ENCODE results near the gene SWSAP1. TPM values are rescaled to one million over a fixed set of nuclear protein-coding genes. Genes with fewer than 3 reads are reported as not detected.

Gene SWSAP1
- total RNA-seq, 8 experiments from 2014 or later: 1.7 to 4.0 (median 2.2) TPM

Other genes starting within 250 kb of the SWSAP1 start
- gene SPC24, start 218.9 kb upstream of the SWSAP1 start, total RNA-seq: 10 to 100 TPM in 3 of 8 experiments, 1 to 10 TPM in 4, under 1 TPM in 1; 0.36 to 34.9 (median 2.6) TPM
- 10 to 100 TPM in 5 of 8 experiments, 1 to 10 TPM in 3; 3.3 to 82.6 (median 30.3) TPM for gene KANK2, start 177.1 kb upstream of the SWSAP1 start, total RNA-seq
- gene ANGPTL8, start 135.0 kb upstream of the SWSAP1 start, total RNA-seq: under 1 TPM in 2 of 8 experiments, not detected in 6; 0.49 to 0.85 TPM
- 10 to 100 TPM in 6 of 8 experiments, 1 to 10 TPM in 2; 5.4 to 60.0 (median 14.7) TPM for gene DOCK6, start 112.1 kb upstream of the SWSAP1 start, total RNA-seq
- gene TSPAN16, start 78.5 kb upstream of the SWSAP1 start, total RNA-seq: not detected
- 10 to 100 TPM in 4 of 8 experiments, 1 to 10 TPM in 4; 7.6 to 21.6 (median 10.7) TPM for gene RAB3D, start 35.0 kb upstream of the SWSAP1 start, total RNA-seq
- 100 to 1,000 TPM in 3 of 8 experiments, 10 to 100 TPM in 5; 72.1 to 148 (median 92.9) TPM for gene TMEM205, start 28.4 kb upstream of the SWSAP1 start, total RNA-seq
- 10 to 100 TPM in 5 of 8 experiments, 1 to 10 TPM in 3; 4.4 to 22.3 (median 14.4) TPM for gene CCDC159, start 28.1 kb upstream of the SWSAP1 start, total RNA-seq
- 10 to 100 TPM; 21.5 to 46.5 (median 28.0) TPM for gene PLPPR2, start 19.2 kb upstream of the SWSAP1 start, total RNA-seq
- 1 to 10 TPM; 1.7 to 6.1 (median 3.4) TPM for gene EPOR, start 9.6 kb downstream of the SWSAP1 start, total RNA-seq
- gene RGL3, start 44.6 kb downstream of the SWSAP1 start, total RNA-seq: 1 to 10 TPM in 5 of 8 experiments, under 1 TPM in 3; 0.60 to 3.1 (median 1.2) TPM
- 1 to 10 TPM in 5 of 8 experiments, under 1 TPM in 3; 0.45 to 5.1 (median 1.6) TPM for gene ODAD3, start 60.5 kb downstream of the SWSAP1 start, total RNA-seq
- gene PRKCSH, start 61.0 kb downstream of the SWSAP1 start, total RNA-seq: 100 to 1,000 TPM; 160 to 255 (median 196) TPM
- gene ELAVL3, start 106.4 kb downstream of the SWSAP1 start, total RNA-seq: 10 to 100 TPM in 5 of 8 experiments, under 1 TPM in 3; 0.22 to 95.6 (median 47.7) TPM
- gene ZNF653, start 131.2 kb downstream of the SWSAP1 start, total RNA-seq: 10 to 100 TPM in 3 of 8 experiments, 1 to 10 TPM in 5; 2.5 to 12.8 (median 8.4) TPM
- 10 to 100 TPM; 20.9 to 56.9 (median 47.6) TPM for gene ECSIT, start 154.5 kb downstream of the SWSAP1 start, total RNA-seq
- 10 to 100 TPM in 1 of 8 experiments, 1 to 10 TPM in 6, under 1 TPM in 1; 0.55 to 11.5 (median 1.6) TPM for gene CNN1, start 164.2 kb downstream of the SWSAP1 start, total RNA-seq
- gene ELOF1, start 184.6 kb downstream of the SWSAP1 start, total RNA-seq: 10 to 100 TPM; 48.1 to 93.5 (median 58.2) TPM
- gene ACP5, start 203.0 kb downstream of the SWSAP1 start, total RNA-seq: 10 to 100 TPM in 1 of 8 experiments, 1 to 10 TPM in 5, under 1 TPM in 2; 0.29 to 10.1 (median 2.4) TPM
- gene ZNF627, start 222.8 kb downstream of the SWSAP1 start, total RNA-seq: 10 to 100 TPM in 7 of 8 experiments, 1 to 10 TPM in 1; 6.8 to 55.7 (median 42.5) TPM

Data from motor neuron (in vitro differentiated cells).